SK-N-SH treated with all-trans-retinoic acid at 6 μM for 48 hours (cell line): ENCODE measurements around the gene RPUSD3.
"Not testable (repeated sequence)": the region's sequence is repeated elsewhere in the genome, so short reads cannot be mapped to it uniquely, and the experiment has no call there.

Experiments used
- ATAC-seq: fragments of 200-7000 bp; cut with Tn5 transposase; 3 replicates; pipeline ENCODE4 v1.9.1; 2020; ENCODE audit warnings: mild to moderate bottlenecking, moderate library complexity
- BACH2 ChIP-seq: fragments of 250-450 bp; sonication (Bioruptor Pico); IDR thresholded peaks from 2 replicates; pipeline ENCODE4 v1.9.0; 2021; ENCODE audit warnings: mild to moderate bottlenecking, borderline replicate concordance
- CREB5 ChIP-seq: fragments of 250-450 bp; sonication (Bioruptor Pico); IDR thresholded peaks from 2 replicates; pipeline ENCODE4 v1.5.1; 2020; ENCODE audit warnings: low read depth, mild to moderate bottlenecking, moderate library complexity
- CSDC2 ChIP-seq: fragments of 250-450 bp; sonication (Bioruptor Pico); IDR thresholded peaks from 2 replicates; pipeline ENCODE4 v1.5.0; 2020; ENCODE audit warnings: mild to moderate bottlenecking, moderate library complexity
- CSRNP3 ChIP-seq: fragments of 250-450 bp; sonication (Bioruptor Pico); IDR thresholded peaks from 2 replicates; pipeline ENCODE4 v1.5.1; 2021; ENCODE audit warnings: mild to moderate bottlenecking, moderate library complexity
- ESRRG ChIP-seq: fragments of 250-450 bp; sonication (Bioruptor Pico); IDR thresholded peaks from 2 replicates; pipeline ENCODE4 v1.6.1; 2021; ENCODE audit warnings: mild to moderate bottlenecking
- OSR1 ChIP-seq: fragments of 250-450 bp; sonication (Bioruptor Pico); IDR thresholded peaks from 2 replicates; pipeline ENCODE4 v1.8.0; 2022; ENCODE audit warnings: moderate library complexity, mild to moderate bottlenecking, inconsistent platforms
- PATZ1 ChIP-seq: fragments of 250-450 bp; sonication (Bioruptor Pico); IDR thresholded peaks from 2 replicates; pipeline ENCODE4 v1.8.0; 2020; ENCODE audit warnings: mild to moderate bottlenecking, moderate library complexity, borderline replicate concordance
- POU6F1 ChIP-seq: fragments of 250-450 bp; sonication (Bioruptor Pico); IDR thresholded peaks from 2 replicates; pipeline ENCODE4 v1.8.0; 2021; ENCODE audit warnings: low read depth, mild to moderate bottlenecking, moderate library complexity, borderline replicate concordance
- RARB ChIP-seq: fragments of 250-450 bp; sonication (Bioruptor Pico); IDR thresholded peaks from 2 replicates; pipeline ENCODE4 v1.8.0; 2021; ENCODE audit warnings: mild to moderate bottlenecking, moderate library complexity
- SNAI2 ChIP-seq: fragments of 250-450 bp; sonication (Bioruptor Pico); IDR thresholded peaks from 2 replicates; pipeline ENCODE4 v1.5.0; 2020; ENCODE audit warnings: mild to moderate bottlenecking, moderate library complexity
- TOX ChIP-seq: fragments of 250-450 bp; sonication (Bioruptor Pico); IDR thresholded peaks from 2 replicates; pipeline ENCODE4 v1.8.0; 2021; ENCODE audit warnings: mild to moderate bottlenecking, moderate library complexity, borderline replicate concordance
- TSHZ2 ChIP-seq: fragments of 250-450 bp; sonication (Bioruptor Pico); IDR thresholded peaks from 2 replicates; pipeline ENCODE4 v1.5.0; 2020; ENCODE audit warnings: mild to moderate bottlenecking, moderate library complexity
- ZC3H10 ChIP-seq: fragments of 250-450 bp; sonication (Bioruptor Pico); IDR thresholded peaks from 2 replicates; pipeline ENCODE4 v1.5.1; 2021; ENCODE audit warnings: mild to moderate bottlenecking, moderate library complexity
- ZFP3 ChIP-seq: fragments of 250-450 bp; sonication (Bioruptor Pico); IDR thresholded peaks from 2 replicates; pipeline ENCODE4 v1.5.0; 2020; ENCODE audit warnings: mild to moderate bottlenecking, moderate library complexity
- ZFP30 ChIP-seq: fragments of 450-650 bp; formaldehyde crosslinking; IDR thresholded peaks from 2 replicates; pipeline ENCODE4 v1.5.0; 2022; ENCODE audit warnings: mild to moderate bottlenecking, moderate library complexity
- ZNF565 ChIP-seq: fragments of 450-650 bp; formaldehyde crosslinking; conservative IDR thresholded peaks from 2 replicates; pipeline ENCODE4 v1.5.0; 2020; ENCODE audit warnings: low read depth, mild to moderate bottlenecking, moderate library complexity
- ZNF70 ChIP-seq: fragments of 450-650 bp; formaldehyde crosslinking; IDR thresholded peaks from 2 replicates; pipeline ENCODE4 v1.5.0; 2020; ENCODE audit warnings: mild to moderate bottlenecking, moderate library complexity
- ZNF8 ChIP-seq: fragments of 450-650 bp; formaldehyde crosslinking; IDR thresholded peaks from 2 replicates; pipeline ENCODE4 v1.5.0; 2020; ENCODE audit warnings: mild to moderate bottlenecking, moderate library complexity

The RPUSD3 gene

GRCh38 chr3:9852528-9852927 is 8.7 kb upstream of the RPUSD3 start:
- ATAC-seq: no peak
- no peak for TF ChIP-seq BACH2
- no peak for TF ChIP-seq ZC3H10 (CRISPR knock-in tag)
- no peak for TF ChIP-seq ZNF8 (CRISPR knock-in tag)
- TF ChIP-seq ZFP30 (CRISPR knock-in tag): no peak
- TF ChIP-seq CSDC2: no peak
- TF ChIP-seq ZNF70 (CRISPR knock-in tag): no peak
- no peak for TF ChIP-seq PATZ1
- TF ChIP-seq RARB (CRISPR knock-in tag): no peak
- TF ChIP-seq POU6F1 (CRISPR knock-in tag): no peak
- TF ChIP-seq TOX (CRISPR knock-in tag): no peak
- TF ChIP-seq OSR1 (CRISPR knock-in tag): no peak
- TF ChIP-seq CSRNP3 (CRISPR knock-in tag): no peak
- TF ChIP-seq ZNF565 (CRISPR knock-in tag): no peak
- no peak for TF ChIP-seq SNAI2
- no peak for TF ChIP-seq ZFP3 (CRISPR knock-in tag)
- no peak for TF ChIP-seq CREB5 (CRISPR knock-in tag)

GRCh38 chr3:9851926-9852325 is 8.1 kb upstream of the RPUSD3 start:
- not testable (repeated sequence) for ATAC-seq

GRCh38 chr3:9851383-9851782 is 7.6 kb upstream of the RPUSD3 start:
- not testable (repeated sequence) for ATAC-seq

- not testable (repeated sequence) for ATAC-seq
These were observed 5.1 kb upstream of the RPUSD3 start for GRCh38 chr3:9848860-9849259.

GRCh38 chr3:9847870-9848269 is 4.1 kb upstream of the RPUSD3 start:
- ATAC-seq: not testable (repeated sequence)

GRCh38 chr3:9846931-9847488 is 3.2 kb upstream of the RPUSD3 start:
- ATAC-seq: no peak
- TF ChIP-seq ZNF8 (CRISPR knock-in tag) (no peak), CSRNP3 (CRISPR knock-in tag) (no peak), CREB5 (CRISPR knock-in tag) (no peak), TSHZ2 (CRISPR knock-in tag) (no peak), ZNF70 (CRISPR knock-in tag) (no peak), ZNF565 (CRISPR knock-in tag) (no peak), ESRRG (CRISPR knock-in tag) (no peak), BACH2 (no peak), ZC3H10 (CRISPR knock-in tag) (no peak), ZFP3 (CRISPR knock-in tag) (no peak), OSR1 (CRISPR knock-in tag) (no peak), RARB (CRISPR knock-in tag) (no peak), POU6F1 (CRISPR knock-in tag) (no peak)
